ENCODE measurements around the gene CDK7.

- peak; percentile 30 to 62 for TF ChIP-seq POLR2AphosphoS5 (IDR thresholded peaks at IDR 0.05)
- TF ChIP-seq POLR2A (IDR thresholded peaks at IDR 0.05; ENCODE audit: low read depth) = no peak
- peak; percentile 34 for TF ChIP-seq EP300 (IDR thresholded peaks at IDR 0.05)
Measured at GRCh38 chr5:69189162-69190086, 45.3 kb upstream of the CDK7 start, which contains the start of gene CENPH.
